GM18907 (cell line): ENCODE measurements around the gene CDC25C.
A peak's percentile ranks its signal among the peaks of the same experiment; 100 is the strongest.
"Not testable (repeated sequence)": the region's sequence is repeated elsewhere in the genome, so short reads cannot be mapped to it uniquely, and the experiment has no call there.

ENCODE experiments used
- ATAC-seq: cut with Tn5 transposase; IDR thresholded peaks from one replicate; pipeline ENCODE4 v1.9.1; 2021; ENCODE audit warnings: mild to moderate bottlenecking, moderate library complexity; ENCODE audit not compliant: unreplicated experiment

CDC25C gene

GRCh38 chr5:138349852-138350562 lies 18.4 kb upstream of the CDC25C start:
- ATAC-seq = no peak

DNA sequence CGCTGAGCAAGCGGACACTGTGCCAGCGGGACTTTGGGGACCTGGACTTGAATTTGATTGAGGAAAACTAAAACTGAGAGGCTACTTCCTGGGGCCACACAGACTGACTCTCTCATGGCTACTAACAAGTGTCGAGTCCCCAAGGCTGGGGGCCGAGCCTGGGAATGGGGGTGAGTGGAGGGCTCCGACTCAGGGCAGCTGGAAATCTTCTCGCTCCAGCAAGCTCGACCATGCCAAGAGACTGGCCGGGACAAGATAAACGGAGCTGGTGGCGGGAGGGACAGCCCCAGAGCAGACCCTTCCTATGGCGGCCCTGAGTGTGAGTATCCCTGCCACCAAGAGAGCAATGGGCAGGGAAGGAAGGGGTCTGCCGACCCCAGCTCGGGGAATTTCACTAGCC lies 15.3 kb upstream of the CDC25C start:
- no peak for ATAC-seq

DNA sequence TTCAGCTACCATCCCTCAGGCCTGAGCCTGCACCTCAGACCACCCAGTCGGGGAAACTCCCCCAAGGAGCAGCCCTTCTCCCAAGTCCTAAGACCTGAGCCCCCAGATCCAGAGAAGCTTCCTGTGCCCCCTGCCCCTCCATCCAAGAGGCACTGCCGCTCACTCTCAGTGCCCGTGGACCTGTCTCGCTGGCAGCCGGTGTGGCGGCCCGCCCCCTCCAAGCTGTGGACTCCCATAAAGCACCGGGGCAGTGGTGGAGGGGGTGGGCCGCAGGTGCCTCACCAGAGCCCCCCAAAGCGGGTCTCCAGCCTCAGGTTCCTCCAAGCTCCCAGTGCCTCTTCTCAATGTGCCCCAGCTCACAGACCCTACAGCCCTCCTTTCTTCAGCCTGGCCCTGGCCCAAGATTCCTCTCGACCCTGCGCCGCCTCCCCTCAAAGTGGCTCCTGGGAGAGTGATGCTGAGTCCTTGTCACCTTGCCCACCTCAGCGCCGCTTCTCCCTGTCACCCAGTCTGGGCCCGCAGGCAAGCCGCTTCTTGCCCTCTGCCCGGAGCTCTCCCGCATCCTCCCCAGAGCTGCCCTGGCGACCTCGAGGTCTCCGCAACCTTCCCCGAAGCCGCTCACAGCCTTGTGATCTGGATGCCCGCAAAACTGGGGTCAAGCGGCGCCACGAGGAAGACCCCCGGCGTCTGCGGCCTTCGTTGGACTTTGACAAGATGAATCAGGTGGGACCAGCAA lies 13.5 kb upstream of the CDC25C start:
- no peak for ATAC-seq

DNA sequence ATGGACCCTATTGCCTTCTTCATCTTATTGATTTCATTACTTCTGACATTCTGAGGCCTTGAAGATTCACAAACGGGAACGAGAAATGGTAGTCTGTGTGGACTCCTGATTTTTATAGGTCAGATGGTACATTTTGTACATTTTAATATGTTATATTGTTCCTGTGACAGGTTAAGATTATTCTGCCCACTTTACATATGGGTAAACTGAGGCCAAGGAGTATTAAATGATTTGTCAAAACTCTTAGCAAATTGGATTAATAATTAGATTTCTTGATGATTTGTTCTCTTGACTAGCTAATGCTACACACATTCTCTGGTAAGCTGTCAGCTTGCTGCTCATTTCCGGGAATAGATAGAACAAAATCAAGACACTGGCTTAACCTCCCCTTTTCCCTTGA lies 8.4 kb upstream of the CDC25C start:
- ATAC-seq = no peak

DNA sequence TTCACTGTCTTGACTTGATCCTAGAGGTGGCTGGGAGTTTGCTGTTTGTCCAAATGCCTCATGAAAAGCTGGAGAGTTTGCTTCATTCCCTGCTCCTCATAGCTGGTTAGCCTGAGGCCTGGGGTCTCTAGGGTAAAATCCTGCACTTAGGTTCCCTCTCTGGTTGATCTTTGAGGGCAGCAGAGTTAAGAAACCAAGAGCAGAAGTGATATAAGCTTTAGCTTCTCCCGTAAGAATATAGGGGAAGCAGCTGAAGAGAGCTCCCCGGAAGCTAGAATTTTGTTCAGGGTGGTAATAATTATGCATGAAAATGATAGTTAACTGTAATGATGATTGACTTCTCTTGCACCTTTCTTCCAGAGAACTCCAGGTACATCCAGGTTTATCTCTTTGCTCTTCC lies 7.9 kb upstream of the CDC25C start:
- ATAC-seq = no peak

GRCh38 chr5:138339091-138339456 lies 7.5 kb upstream of the CDC25C start:
- no peak for ATAC-seq

DNA sequence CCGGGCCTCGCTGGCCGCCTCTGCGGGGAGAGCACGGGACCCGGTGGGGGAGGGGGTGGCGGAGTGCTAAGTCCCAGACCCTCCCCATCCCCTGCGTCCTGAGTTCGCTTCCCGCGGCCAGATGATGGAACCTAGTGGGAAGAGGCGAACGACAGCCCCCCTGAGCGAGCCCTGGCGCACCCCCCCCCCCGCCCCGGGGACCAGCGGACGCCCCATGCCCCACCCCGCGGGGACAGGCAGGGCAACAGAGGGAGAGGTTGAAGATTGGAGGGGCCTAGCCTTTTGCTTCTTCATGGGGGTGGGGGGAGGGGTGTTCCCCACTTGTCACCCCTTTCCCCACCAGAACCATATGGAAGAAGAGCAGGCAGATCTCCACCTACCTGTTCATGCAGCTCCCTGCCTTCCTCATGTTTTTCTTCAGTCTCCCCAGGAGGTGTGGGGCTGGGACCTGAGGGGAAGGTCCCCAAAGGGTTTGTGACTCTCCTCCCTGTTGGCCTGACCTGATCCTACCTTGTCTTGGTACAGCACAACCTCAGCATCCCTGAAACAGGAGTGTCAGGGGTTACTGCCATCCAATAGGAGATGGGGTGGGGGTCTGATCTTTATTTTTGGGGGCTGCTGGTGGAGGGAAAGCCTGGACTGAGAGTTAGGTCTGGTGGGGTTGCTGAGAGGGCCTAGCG lies 6.9 kb upstream of the CDC25C start:
- no peak for ATAC-seq

- peak; percentile 86 for ATAC-seq
Observed at GRCh38 chr5:138337685-138338410, 6.2 kb upstream of the CDC25C start, which contains the start of gene FAM53C. Gene FAM53C (plus strand): TSS chr5:138338266. CDS start chr5:138341336, 3,070 bp downstream.

GRCh38 chr5:138336952-138337684 lies 5.5 kb upstream of the CDC25C start:
- peak; percentile 15 for ATAC-seq

DNA sequence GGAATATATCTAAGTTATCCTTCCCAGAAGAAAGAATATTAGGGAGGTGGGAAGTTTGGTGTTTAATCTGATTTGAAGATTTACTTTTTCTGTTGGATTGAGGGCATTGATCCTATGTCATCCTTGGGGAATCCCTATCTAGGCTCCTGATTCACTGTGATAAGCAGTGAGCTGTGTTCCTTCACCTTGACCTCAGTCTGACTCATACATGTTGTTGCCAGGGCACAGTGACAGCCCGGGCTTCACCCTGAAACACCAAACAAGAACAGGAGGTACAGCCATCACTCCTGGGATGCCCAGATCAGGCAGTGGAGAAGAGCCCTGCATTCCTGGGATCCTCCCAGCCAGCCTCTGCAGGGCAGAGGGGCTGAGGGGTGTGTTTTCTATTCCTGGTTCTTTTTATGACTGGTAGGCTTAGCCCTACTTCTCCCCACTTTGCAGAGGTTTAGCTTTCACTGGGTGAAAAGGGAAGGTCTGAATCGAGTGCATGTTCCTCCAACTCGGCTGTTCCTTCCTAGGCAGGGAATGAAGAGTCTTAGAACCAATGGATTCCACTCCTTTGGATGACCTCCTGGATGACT lies 3.4 kb upstream of the CDC25C start:
- no peak for ATAC-seq

- no peak for ATAC-seq
Observed at GRCh38 chr5:138330813-138331448, 673 bp downstream of the CDC25C start.

DNA sequence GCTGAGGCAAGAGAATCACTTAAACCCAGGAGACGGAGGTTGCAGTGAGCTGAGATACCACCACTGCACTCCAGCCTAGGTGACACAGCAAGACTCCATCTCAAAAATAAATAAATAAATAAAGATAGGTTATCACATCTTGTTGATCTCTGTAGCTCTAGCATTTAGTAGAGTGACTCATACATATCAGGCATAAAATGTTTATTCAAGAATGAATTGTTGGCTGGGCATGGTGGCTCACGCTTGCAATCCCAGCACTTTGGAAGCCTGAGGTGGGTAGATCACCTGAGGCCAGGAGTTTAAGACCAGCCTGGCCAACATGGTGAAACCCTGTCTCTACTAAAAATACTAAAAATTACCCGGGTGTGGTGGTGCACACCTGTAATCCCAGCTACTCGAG lies 13.4 kb downstream of the CDC25C start:
- not testable (repeated sequence) for ATAC-seq

GRCh38 chr5:138316355-138316754 lies 15.2 kb downstream of the CDC25C start:
- ATAC-seq = no peak

DNA sequence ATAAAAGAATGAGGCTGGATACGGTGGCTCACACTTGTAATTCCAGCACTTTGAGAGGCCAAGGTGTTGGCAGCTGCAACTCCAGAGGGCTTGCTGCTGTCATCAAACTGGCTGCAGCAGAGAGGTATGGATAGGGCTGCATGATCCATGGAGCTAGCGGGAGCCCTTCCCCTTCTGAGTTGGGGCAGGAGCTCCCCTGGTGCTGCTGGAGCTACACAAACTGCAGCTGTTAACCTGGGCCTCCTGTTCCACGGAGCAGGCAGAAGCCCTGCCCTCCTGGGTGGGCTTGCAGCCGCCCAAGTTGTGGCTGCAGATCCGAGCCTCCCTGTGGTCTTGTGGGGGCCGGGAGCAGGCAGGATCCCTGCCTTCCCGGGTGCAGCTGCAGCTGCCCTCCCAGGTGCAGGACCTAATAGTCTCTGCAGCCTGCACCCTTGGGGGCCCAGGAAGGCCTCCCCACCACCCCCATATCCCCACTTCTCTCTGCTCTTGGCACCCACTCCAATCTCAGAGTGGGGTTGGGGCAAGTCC lies 15.8 kb downstream of the CDC25C start:
- no peak for ATAC-seq

GRCh38 chr5:138305797-138306196 lies 25.8 kb downstream of the CDC25C start:
- ATAC-seq = no peak

DNA sequence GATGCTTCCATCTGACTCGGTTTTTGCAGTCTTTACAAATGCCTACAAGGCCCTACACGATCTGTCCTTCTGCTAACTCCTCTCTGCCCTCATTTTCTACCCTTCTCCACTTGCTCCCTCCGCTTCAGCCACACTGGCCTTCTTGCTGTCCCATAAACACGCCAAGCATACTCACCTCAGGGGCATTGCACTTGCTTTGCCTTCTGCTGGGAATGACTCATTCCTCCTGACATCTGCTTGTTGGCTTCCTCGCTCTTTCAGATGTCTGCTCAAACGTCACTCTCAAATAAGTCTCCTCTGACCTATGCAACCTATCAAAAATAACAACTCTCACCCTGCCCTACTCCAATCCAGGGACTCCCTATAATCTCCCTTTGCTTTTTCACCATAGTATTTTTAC lies 28.2 kb downstream of the CDC25C start:
- no peak for ATAC-seq

DNA sequence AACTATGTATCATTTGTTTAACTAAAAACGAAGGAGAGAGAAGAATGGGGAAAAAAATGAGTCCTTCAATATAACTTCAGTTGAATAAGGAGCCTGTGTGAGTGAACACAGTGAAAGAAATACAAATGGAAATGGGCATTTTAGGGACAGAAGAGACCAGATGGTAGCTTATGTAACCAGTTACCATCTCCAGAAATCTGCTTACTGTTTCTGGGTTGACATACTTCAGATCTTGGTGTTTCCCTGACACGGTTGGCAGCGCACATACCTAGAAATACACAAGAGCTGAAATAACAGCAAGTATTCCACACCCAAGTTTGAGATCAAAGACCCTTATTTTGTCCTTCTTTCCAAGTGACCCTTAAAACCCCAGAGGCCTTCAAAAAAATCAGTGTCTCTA lies 42.3 kb downstream of the CDC25C start:
- no peak for ATAC-seq

GRCh38 chr5:138287246-138287645 lies 44.4 kb downstream of the CDC25C start:
- ATAC-seq = no peak

- no peak for ATAC-seq
Observed at GRCh38 chr5:138282920-138283742, 48.5 kb downstream of the CDC25C start.
